ENCODE data around the gene NSMCE1. TPM values are rescaled to one million over a fixed set of nuclear protein-coding genes. Genes with fewer than 3 reads are reported as not detected.

The NSMCE1 gene
- total RNA-seq (ENCODE audit: low replicate concordance), result 27.1 and 33.3 TPM in 2 replicates
- long read RNA-seq, transcript NSMCE1-201 (8 exons, 1,067 nt), result major isoform, 45 of 54 reads
- long read RNA-seq, partial matches to known transcripts, result 0 of 54 reads
- long read RNA-seq, other reads (novel, unspliced or antisense), result 9 of 54 reads

- peak within 1 kb of the TSS; percentile 95 for H3K4me3 Mint-ChIP-seq
- peak; percentile 88 for DNase-seq (ENCODE audit: extremely low spot score, unreplicated experiment)
- peaks cover 4% of the 10 kb centered on the region for H3K9me3 Mint-ChIP-seq
- H3K4me1 Mint-ChIP-seq (ENCODE audit: unreplicated experiment), result no peaks in the 10 kb centered on the region
- no peaks in the 10 kb centered on the region for H3K36me3 Mint-ChIP-seq
- peak; percentile 35 for TF ChIP-seq CTCF (conservative IDR thresholded peaks at IDR 0.05)
- peak within 1 kb of the TSS; percentile 85 for H3K27ac Mint-ChIP-seq
- no peaks in the 10 kb centered on the region for H3K27me3 Mint-ChIP-seq
These were observed at the start of gene NSMCE1 for GRCh38 chr16:27268376-27269299. Gene NSMCE1 (minus strand): TSS chr16:27268772. CDS start chr16:27257570, 11,202 bp downstream.

- peak overlapping the region; percentile 62 for H3K27ac Mint-ChIP-seq
- TF ChIP-seq CTCF (conservative IDR thresholded peaks at IDR 0.05), result no peak
These were observed 49.3 kb upstream of the NSMCE1 start for GRCh38 chr16:27317738-27318391.

GRCh38 chr16:27317320-27317719 lies 48.7 kb upstream of the NSMCE1 start:
- H3K4me1 Mint-ChIP-seq (ENCODE audit: unreplicated experiment), result peaks cover 15% of the 10 kb centered on the region
- TF ChIP-seq CTCF (conservative IDR thresholded peaks at IDR 0.05), result no peak
- no peaks in the 10 kb centered on the region for H3K36me3 Mint-ChIP-seq
- no peak overlapping the region for H3K27ac Mint-ChIP-seq
- H3K27me3 Mint-ChIP-seq, result peaks cover 28% of the 10 kb centered on the region
- no peak overlapping the region for H3K4me3 Mint-ChIP-seq
- no peak for DNase-seq (ENCODE audit: extremely low spot score, unreplicated experiment)
- no peaks in the 10 kb centered on the region for H3K9me3 Mint-ChIP-seq

More at GRCh38 chr16:27317738-27318391, 49.3 kb upstream of the NSMCE1 start:
- H3K36me3 Mint-ChIP-seq, result no peaks in the 10 kb centered on the region
- no peak overlapping the region for H3K4me3 Mint-ChIP-seq
- H3K4me1 Mint-ChIP-seq (ENCODE audit: unreplicated experiment), result peaks cover 15% of the 10 kb centered on the region
- DNase-seq (ENCODE audit: extremely low spot score, unreplicated experiment), result no peak
- H3K27me3 Mint-ChIP-seq, result peaks cover 24% of the 10 kb centered on the region
- H3K9me3 Mint-ChIP-seq, result no peaks in the 10 kb centered on the region

GRCh38 chr16:27316038-27316680 lies 47.6 kb upstream of the NSMCE1 start:
- H3K36me3 Mint-ChIP-seq, result no peaks in the 10 kb centered on the region
- peak overlapping the region; percentile 90 for H3K4me3 Mint-ChIP-seq
- H3K9me3 Mint-ChIP-seq, result no peaks in the 10 kb centered on the region
- peaks cover 24% of the 10 kb centered on the region for H3K4me1 Mint-ChIP-seq (ENCODE audit: unreplicated experiment)
- DNase-seq (ENCODE audit: extremely low spot score, unreplicated experiment), result no peak
- peaks cover 38% of the 10 kb centered on the region for H3K27me3 Mint-ChIP-seq
- TF ChIP-seq CTCF (conservative IDR thresholded peaks at IDR 0.05), result no peak
- H3K27ac Mint-ChIP-seq, result peak overlapping the region; percentile 37

GRCh38 chr16:27315333-27316037 lies 46.9 kb upstream of the NSMCE1 start:
- peaks cover 29% of the 10 kb centered on the region for H3K4me1 Mint-ChIP-seq (ENCODE audit: unreplicated experiment)

More at GRCh38 chr16:27315333-27316037, 46.9 kb upstream of the NSMCE1 start:
- no peak for DNase-seq (ENCODE audit: extremely low spot score, unreplicated experiment)
- H3K36me3 Mint-ChIP-seq, result no peaks in the 10 kb centered on the region
- peaks cover 44% of the 10 kb centered on the region for H3K27me3 Mint-ChIP-seq
- peak overlapping the region; percentile 90 for H3K4me3 Mint-ChIP-seq
- no peak for TF ChIP-seq CTCF (conservative IDR thresholded peaks at IDR 0.05)
- H3K27ac Mint-ChIP-seq, result peak overlapping the region; percentile 37
- H3K9me3 Mint-ChIP-seq, result no peaks in the 10 kb centered on the region
